NT2/D1 (cell line): Measurements from ENCODE around the gene KREMEN2.

Experiments used
- SUZ12 ChIP-seq: IDR thresholded peaks from 2 replicates; pipeline ENCODE4 v1.6.1; 2011; ENCODE audit not compliant: insufficient read length, insufficient read depth; ENCODE audit errors: extremely low read depth
- YY1 ChIP-seq: IDR thresholded peaks from 2 replicates; pipeline ENCODE4 v1.6.1; 2011; ENCODE audit not compliant: insufficient read length, insufficient read depth

DNA sequence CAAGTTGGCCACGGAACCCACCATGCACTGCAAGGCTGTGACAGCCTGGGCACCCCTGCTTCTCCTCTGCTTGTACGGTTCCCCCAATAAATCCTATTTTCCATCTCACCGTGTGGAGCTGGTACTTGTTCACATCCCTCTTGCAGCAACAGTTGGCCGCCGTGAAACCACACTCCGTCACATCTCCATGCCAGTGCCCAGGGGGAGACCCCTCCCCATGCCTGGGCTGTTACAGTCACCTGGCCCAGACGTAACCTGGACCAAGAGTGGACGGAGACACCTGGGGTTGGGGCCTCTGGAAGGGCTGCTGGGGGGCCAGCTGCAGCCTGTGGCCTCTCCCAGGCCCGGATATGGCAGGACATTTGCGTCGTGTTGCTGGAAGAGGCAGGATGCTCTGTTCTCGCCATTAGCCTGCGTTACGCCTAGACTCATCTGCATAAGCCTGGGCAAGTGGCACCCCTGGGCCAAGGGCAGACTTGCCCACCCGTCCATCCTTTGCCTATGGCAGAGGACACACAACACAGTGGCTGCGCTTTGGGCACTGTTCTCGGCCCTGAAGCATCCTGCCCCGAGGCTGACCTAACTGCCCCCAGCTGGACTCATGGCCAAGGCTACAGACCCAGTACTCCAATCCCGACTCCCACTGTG lies 14.2 kb upstream of the KREMEN2 start:
- TF ChIP-seq SUZ12 (no peak), YY1 (no peak)
